K562 (cell line): Measurements from ENCODE around the gene KRTCAP2. TPM values are rescaled to one million over a fixed set of nuclear protein-coding genes. Genes with fewer than 3 reads are reported as not detected.

Experiments
- ARID3A ChIP-seq: IDR thresholded peaks from 2 replicates; pipeline ENCODE4 v1.6.1; 2012; ENCODE audit warnings: low read depth, low read length, improper control_type of control experiment, borderline replicate concordance
- CREB1 ChIP-seq, 2 experiments: sonication (generic) in 1 of 2; formaldehyde crosslinking in 1 of 2; IDR thresholded peaks; 2 replicates each; pipeline versions ENCODE4 v1.6.1 to v1.8.0; 2012 to 2022; ENCODE audit warnings: inconsistent platforms in 1 of 2, mild to moderate bottlenecking in 1 of 2, missing genetic modification reagents in 1 of 2, moderate library complexity in 1 of 2
- FOXP4 ChIP-seq: sonication (generic); formaldehyde crosslinking; IDR thresholded peaks from 2 replicates; pipeline ENCODE4 v1.8.0; 2022; ENCODE audit warnings: mild to moderate bottlenecking, missing genetic modification reagents, borderline replicate concordance
- PREB ChIP-seq: sonication (generic); formaldehyde crosslinking; IDR thresholded peaks from 2 replicates; pipeline ENCODE4 v1.8.1; 2023; ENCODE audit warnings: mild to moderate bottlenecking, missing genetic modification reagents
- RNF219 ChIP-seq: fragments of 250-450 bp; sonication (Bioruptor Pico); IDR thresholded peaks from 2 replicates; pipeline ENCODE4 v1.5.0; 2022; ENCODE audit warnings: mild to moderate bottlenecking
- TCFL5 ChIP-seq: fragments of 250-450 bp; sonication (Bioruptor Pico); conservative IDR thresholded peaks from 2 replicates; pipeline ENCODE4 v1.6.1; 2021; ENCODE audit warnings: mild to moderate bottlenecking, moderate library complexity, matching md5 sums
- TEAD2 ChIP-seq: fragments of 450-650 bp; IDR thresholded peaks from 2 replicates; pipeline ENCODE4 v1.6.1; 2016; ENCODE audit warnings: missing genetic modification characterization, control low read depth, missing compliant biosample characterization
- THAP12 ChIP-seq: fragments of 250-450 bp; sonication (Bioruptor Pico); IDR thresholded peaks from 2 replicates; pipeline ENCODE4 v1.9.0; 2021; ENCODE audit warnings: mild to moderate bottlenecking, inconsistent platforms
- ZBTB43 ChIP-seq: sonication (generic); formaldehyde crosslinking; IDR thresholded peaks from 2 replicates; pipeline ENCODE4 v1.8.0; 2023; ENCODE audit warnings: mild to moderate bottlenecking, missing genetic modification reagents
- ZNF165 ChIP-seq: fragments of 250-450 bp; sonication (Bioruptor Pico); IDR thresholded peaks from 2 replicates; pipeline ENCODE4 v1.4.0; 2020; ENCODE audit warnings: borderline replicate concordance
- ZNF263 ChIP-seq: sonication (generic); formaldehyde crosslinking; IDR thresholded peaks from 2 replicates; pipeline ENCODE4 v1.8.0; 2022; ENCODE audit warnings: mild to moderate bottlenecking, missing genetic modification reagents, borderline replicate concordance
- ZNF696 ChIP-seq: fragments of 250-450 bp; sonication (Bioruptor Pico); conservative IDR thresholded peaks from 2 replicates; pipeline ENCODE4 v1.4.0; 2020; ENCODE audit warnings: mild to moderate bottlenecking, moderate library complexity
- ZNF699 ChIP-seq: fragments of 250-450 bp; sonication (Bioruptor Pico); IDR thresholded peaks from 2 replicates; pipeline ENCODE4 v1.8.0; 2021; ENCODE audit warnings: mild to moderate bottlenecking, moderate library complexity; ENCODE audit not compliant: insufficient replicate concordance
- polyA plus RNA-seq, 8 experiments: library from polyadenylated mRNA; depleted of rRNA in 4 of 8; stranded (reverse) in 5 of 8; unstranded in 3 of 8; fragments of >200 nt; fragmentation: Nextera tagmentation in 2 of 8; fragmentation: Illumina TruSeq in 1 of 8; extraction: Ambion mirVana in 2 of 8; extraction: Trizol in 1 of 8; gene quantifications; 2 replicates each; pipeline versions ENCODE4 v1.2.1 to v1.2.3, GENCODE V29; 2011 to 2014; ENCODE audit warnings: inconsistent platforms in 1 of 8, missing spikeins in 1 of 8
- total RNA-seq, 7 experiments: library from RNA; depleted of rRNA in 6 of 7; stranded (reverse); fragments of >200 nt in 6 of 7; fragmentation: Illumina TruSeq in 2 of 7; extraction: Trizol in 2 of 7; gene quantifications; 2 replicates each; pipeline versions ENCODE4 v1.2.1 to v1.2.3, GENCODE V29; 2011 to 2021; ENCODE audit warnings: low replicate concordance in 1 of 7

Gene KRTCAP2
- total and polyA plus RNA-seq, 9 of the 15 experiments (the other 6 are each of a cell fraction or from before 2014, with no cell fraction given): 126 to 436 (median 244) TPM

GRCh38 chr1:155206891-155207805, 34.0 kb upstream of the KRTCAP2 start (continued):
- TF ChIP-seq FOXP4 (CRISPR knock-in tag) (no peak), RNF219 (CRISPR knock-in tag) (no peak), ZNF263 (CRISPR knock-in tag) (no peak), THAP12 (no peak), ZNF165 (CRISPR knock-in tag) (no peak), TEAD2 (tag) (no peak), PREB (no peak), CREB1 (IDR thresholded peaks at IDR 0.05) (no peak), CREB1 (CRISPR knock-in tag; IDR thresholded peaks at IDR 0.05) (no peak), ZNF699 (CRISPR knock-in tag) (no peak), TCFL5 (CRISPR knock-in tag) (no peak), ARID3A (no peak), ZNF696 (CRISPR knock-in tag) (no peak), ZBTB43 (CRISPR knock-in tag) (no peak)
